GM21529 (cell line): Measurements from ENCODE around the gene ENPP1.
A peak's percentile ranks its signal among the peaks of the same experiment; 100 is the strongest.
"Not testable (repeated sequence)": the region's sequence is repeated elsewhere in the genome, so short reads cannot be mapped to it uniquely, and the experiment has no call there.

Experiments used
- ATAC-seq: cut with Tn5 transposase; IDR thresholded peaks from one replicate; pipeline ENCODE4 v1.9.1; 2021; ENCODE audit not compliant: unreplicated experiment

Gene ENPP1

DNA sequence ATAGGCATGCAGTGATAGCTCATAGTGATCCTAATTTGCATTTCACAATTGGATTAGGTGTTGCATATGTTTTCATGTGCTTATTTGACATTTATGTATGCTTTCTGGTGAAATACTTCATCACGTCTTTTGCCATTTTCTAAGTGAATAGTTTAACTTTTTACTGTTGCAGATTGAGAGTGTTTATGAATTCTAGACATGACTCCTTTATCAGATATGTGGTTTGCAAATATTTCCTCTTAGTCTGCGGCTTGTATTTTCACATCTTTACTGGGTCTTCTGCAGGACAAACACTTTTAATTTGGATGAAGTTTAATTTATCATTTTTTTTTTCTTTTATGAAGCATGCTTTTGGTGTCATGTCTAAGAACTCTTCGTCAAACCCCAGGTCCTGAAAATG, 104.1 kb downstream of the ENPP1 start:
- ATAC-seq = no peak

GRCh38 chr6:131914234-131914633, 106.4 kb downstream of the ENPP1 start:
- ATAC-seq = no peak

DNA sequence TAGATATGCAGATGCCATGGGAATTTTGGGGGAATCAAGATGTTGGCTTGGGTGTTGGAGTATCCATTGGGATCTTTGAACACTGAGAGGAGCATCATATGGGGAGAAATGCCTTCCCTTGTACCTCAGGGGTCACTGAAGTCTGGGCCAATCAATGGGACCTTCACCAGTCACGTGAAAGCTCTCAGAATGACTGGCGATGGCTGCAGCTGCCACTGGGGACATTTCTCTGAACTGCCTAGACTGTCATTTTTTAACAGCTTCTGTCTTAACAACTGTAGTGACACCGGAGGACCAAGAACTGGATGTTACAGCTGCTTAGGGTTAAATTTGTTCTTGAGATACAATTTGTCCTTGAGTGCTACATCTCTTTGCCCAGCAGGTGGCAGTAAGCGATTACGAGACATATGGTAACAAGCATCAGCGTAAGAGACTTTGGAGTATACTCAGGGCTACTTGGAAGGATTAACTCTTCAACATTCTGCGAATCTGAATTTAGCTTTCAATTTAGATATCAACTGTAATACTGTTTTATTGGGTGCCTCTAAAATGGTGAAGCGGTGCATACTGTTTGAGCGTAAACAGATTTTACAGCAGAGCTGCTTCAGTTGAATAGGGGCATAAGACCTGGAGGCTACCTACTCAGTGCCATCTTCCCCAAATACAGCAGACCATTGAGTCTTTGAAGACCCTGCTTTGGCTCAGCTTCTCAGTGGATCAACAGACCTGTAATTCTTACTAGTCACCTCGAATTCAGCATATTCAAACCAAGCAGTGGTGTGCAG, 107.3 kb downstream of the ENPP1 start:
- peak; percentile 91 for ATAC-seq

- ATAC-seq = not testable (repeated sequence)
Measured at GRCh38 chr6:131916091-131916796, 108.4 kb downstream of the ENPP1 start.

DNA sequence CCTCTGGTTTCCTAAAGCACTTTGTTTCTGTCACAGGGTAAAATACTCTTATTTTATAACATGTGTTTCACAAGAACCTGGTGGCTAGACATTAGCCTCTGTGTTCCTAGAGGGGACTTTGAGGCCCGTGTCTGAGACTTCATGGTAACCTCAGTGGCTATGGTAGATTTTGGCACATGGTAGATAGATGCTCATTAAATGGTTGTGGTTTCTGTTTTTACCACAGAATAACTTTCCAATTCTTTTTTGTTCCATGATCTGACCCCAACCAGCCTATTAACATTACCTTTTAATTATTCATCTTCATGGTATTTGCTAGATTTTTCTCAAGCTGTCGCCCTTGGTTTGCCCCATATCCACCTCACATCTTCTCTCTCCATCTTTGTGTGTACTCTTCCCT, 109.0 kb downstream of the ENPP1 start:
- no peak for ATAC-seq

GRCh38 chr6:131917318-131917717, 109.5 kb downstream of the ENPP1 start:
- no peak for ATAC-seq

DNA sequence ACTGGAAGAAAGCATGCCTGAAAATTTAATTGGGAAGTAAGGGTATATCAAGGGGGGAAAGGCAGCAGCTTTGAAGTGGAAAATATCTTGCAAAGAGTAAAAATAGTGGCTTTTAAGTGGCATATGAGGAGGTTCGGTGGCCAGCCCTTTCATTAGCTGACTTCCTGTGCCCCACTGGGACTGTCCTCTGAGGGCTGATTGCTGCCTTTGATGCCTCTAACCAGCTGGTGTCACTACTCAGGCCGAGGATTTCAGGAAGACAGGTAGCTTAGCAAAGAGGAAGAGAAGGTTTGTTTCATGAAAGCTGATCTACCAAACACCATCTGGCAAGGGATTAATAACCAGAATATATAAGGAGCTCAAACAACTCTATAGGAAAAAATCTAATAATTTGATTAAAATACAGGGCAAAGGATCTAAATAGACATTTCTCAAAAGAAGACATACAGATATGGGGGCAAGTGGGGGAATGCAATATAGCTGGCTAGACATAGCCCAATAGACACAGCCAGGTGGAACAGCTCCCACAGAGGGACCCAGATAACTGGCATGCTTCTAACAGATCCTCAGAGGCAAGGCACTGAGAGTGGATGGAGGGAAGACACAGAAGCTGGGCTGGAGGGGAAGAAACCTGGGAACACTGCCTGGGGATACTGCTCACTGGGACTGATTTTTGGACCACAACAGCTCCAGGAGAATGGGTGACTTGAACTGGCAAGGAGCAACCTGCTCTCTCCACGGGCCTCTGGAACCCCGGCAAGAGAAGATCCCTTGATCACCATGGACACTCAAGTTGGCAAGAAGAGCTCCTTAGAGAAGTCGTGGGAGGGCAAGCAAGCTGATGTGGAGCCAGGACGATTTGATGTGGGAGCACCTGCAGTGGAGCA, 110.2 kb downstream of the ENPP1 start:
- ATAC-seq = no peak

- ATAC-seq = no peak
Measured at GRCh38 chr6:131918650-131919355, 111.0 kb downstream of the ENPP1 start.

DNA sequence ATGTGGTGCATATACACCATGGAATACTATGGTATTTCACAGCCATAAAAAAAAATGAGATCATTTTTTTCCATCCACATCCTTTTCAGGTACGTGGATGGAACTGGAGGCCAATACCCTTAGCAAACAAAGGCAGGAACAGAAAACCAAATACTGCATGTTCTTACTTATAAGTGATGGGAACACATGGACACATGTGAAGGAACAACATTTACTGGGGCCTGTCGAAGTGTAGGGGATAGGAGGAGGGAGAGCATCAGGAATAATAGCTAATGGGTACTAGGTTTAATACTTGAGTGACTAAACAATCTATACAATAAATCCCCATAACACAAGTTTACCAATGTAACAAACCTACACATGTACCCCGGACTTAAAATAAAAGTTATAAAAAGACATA, 112.8 kb downstream of the ENPP1 start:
- no peak for ATAC-seq

DNA sequence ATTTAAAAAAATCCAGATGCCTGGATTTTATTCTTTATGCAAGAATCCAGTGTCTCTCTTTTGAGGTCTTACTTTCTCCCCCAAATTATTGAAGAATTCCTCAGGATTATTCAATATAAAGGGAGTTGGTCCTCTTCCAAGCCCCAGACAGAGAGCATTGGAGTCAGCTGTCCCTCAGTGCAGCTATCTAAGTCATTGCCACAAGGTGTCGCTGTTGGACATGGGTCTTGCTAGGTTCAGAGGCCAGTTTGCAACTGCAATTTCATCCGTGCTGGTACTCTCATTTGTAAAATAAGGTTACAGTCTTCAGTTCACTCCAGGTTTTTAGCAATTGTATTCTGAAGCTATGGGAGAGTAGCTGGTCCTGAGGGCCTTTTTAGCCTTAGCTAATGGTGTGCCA, 115.5 kb downstream of the ENPP1 start:
- peak; percentile 70 for ATAC-seq

- ATAC-seq = no peak
Measured at GRCh38 chr6:131924881-131925474, 117.2 kb downstream of the ENPP1 start.

DNA sequence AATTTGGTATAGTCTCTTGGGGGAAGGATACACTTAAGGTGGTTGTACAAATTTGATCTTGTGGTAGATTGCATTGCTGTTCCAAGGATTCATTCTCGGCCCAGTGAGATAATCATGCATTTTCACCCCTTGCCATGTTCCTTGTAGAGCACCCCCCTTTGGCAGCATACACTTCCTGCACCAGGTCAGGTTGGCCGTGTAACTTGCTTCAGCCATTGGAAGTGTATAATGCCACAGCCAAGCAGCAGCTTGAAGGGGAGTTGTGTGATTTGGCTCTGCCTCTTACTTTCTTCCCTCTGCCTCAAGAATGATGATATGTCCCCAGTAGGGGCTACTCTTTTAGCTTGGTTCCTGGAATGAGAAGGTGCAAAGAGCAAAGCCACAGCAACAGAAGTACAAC, 121.4 kb downstream of the ENPP1 start:
- no peak for ATAC-seq

GRCh38 chr6:131929976-131930375, 122.2 kb downstream of the ENPP1 start:
- ATAC-seq = no peak

GRCh38 chr6:131931063-131931750, 123.4 kb downstream of the ENPP1 start:
- no peak for ATAC-seq

- no peak for ATAC-seq
Measured at GRCh38 chr6:131936156-131936555, 128.3 kb downstream of the ENPP1 start.

DNA sequence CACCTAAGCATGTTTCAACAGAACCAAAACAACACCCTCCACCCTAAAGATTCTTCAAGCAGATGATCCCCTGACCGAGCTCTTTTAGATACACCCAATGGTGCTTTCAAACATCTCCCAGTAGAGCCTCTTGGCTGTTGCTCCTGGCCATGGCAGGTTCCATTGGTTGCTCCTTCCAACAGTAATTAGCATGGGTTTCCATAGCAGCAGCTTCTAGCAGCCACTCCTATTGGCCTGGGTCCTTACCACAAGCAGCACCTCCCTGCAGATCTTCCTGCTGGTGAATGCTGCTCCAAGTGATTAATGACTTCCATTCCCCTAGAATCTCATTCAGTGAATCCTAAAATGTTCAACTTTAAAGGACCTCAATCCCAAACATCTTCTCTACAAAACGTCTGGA, 129.4 kb downstream of the ENPP1 start:
- no peak for ATAC-seq

- no peak for ATAC-seq
Measured at GRCh38 chr6:131937703-131938631, 130.1 kb downstream of the ENPP1 start.
